Measurements from ENCODE around the gene DBN1. TPM values are rescaled to one million over a fixed set of nuclear protein-coding genes. Genes with fewer than 3 reads are reported as not detected.

The DBN1 gene
- total and polyA plus RNA-seq, 2 donors (not counting 1 experiment from before 2014, with no cell fraction given) = 1.4 to 1.9 TPM

GRCh38 chr5:177515580-177515979 is 42.1 kb upstream of the DBN1 start:
- Histone ChIP-seq H3K27ac (ENCODE audit: low read length in 2 of 2) (no peak overlapping the region), H3K4me2 (replicated peaks; ENCODE audit: low read depth, low read length, poor library complexity, severe bottlenecking) (peak overlapping the region; percentile 87), H3K36me3 (replicated peaks in 1 of 2; ENCODE audit: control extremely low read depth in 1 of 2, control insufficient read depth in 1 of 2, extremely low read depth in 1 of 2, insufficient read depth in 2 of 2, low read length in 1 of 2) (peaks cover 0 to 57% of the 10 kb centered on the region in 2 experiments), H3K9me3 (ENCODE audit: control extremely low read depth in 1 of 3, control insufficient read depth in 2 of 3, insufficient read depth in 1 of 3, low read length in 2 of 3) (no peaks in the 10 kb centered on the region), H4K20me1 (ENCODE audit: control insufficient read depth, insufficient read depth, low read length, poor library complexity, severe bottlenecking) (peaks cover 19% of the 10 kb centered on the region), H3K9ac (ENCODE audit: low read length) (no peak overlapping the region), H3K79me2 (ENCODE audit: control insufficient read depth, insufficient read depth, low read length) (peaks cover 57% of the 10 kb centered on the region), H3K4me1 (ENCODE audit: control insufficient read depth in 2 of 2, insufficient read depth in 2 of 2, low read length in 2 of 2) (peaks cover 19 to 37% of the 10 kb centered on the region in 2 donors), H3K4me3 (ENCODE audit: control extremely low read depth in 1 of 5, extremely low read depth in 1 of 5, insufficient read depth in 1 of 5, low read depth in 2 of 5, low read length in 4 of 5) (peak overlapping the region in 3 of 5 experiments; percentile 88 to 96 (median 89)), H3K27me3 (replicated peaks in 1 of 4; ENCODE audit: control extremely low read depth in 1 of 4, control insufficient read depth in 3 of 4, insufficient read depth in 4 of 4, low read length in 3 of 4) (no peaks in the 10 kb centered on the region), H2AFZ (ENCODE audit: insufficient read depth, low read depth, low read length, poor library complexity, severe bottlenecking) (no peak overlapping the region)
- H3K4me3 Mint-ChIP-seq = peak overlapping the region; percentile 91
- ChIA-PET POLR2A (interaction anchor here (1.0 to 1.3 kb wide), 2 partner anchors 16 to 164 kb away, joined by 3 read pairs; partner anchors contain the start of gene LMAN2), CTCF (interaction anchor here (0.7 to 2.3 kb wide), 6 partner anchors 8 to 204 kb away, joined by 3 to 17 read pairs (median 4); partner anchors contain the start of gene MXD3)
- H3K4me1 Mint-ChIP-seq = peaks cover 50% of the 10 kb centered on the region
- intact Hi-C loops (cut with micrococcal nuclease) = no loop called here
- no peaks in the 10 kb centered on the region for H3K27me3 Mint-ChIP-seq
- no peaks in the 10 kb centered on the region for H3K9me3 Mint-ChIP-seq (ENCODE audit: insufficient read depth)
- peak overlapping the region; percentile 5 for H3K27ac Mint-ChIP-seq
- ATAC-seq (ENCODE audit: low read depth) (no peak), DNase-seq (peak; percentile 14)
- TF ChIP-seq CTCF (IDR thresholded peaks at IDR 0.05) = no peak
- no peak for TF ChIP-seq EZH2 (IDR thresholded peaks at IDR 0.05; ENCODE audit: borderline replicate concordance, insufficient read depth, low read depth, low read length, poor library complexity, severe bottlenecking)
- WGBS (ENCODE audit: insufficient coverage) = 84% methylated on average over 6 of the region's 7 CpGs

GRCh38 chr5:177514541-177514940 is 41.1 kb upstream of the DBN1 start:
- ATAC-seq (ENCODE audit: low read depth) (no peak), DNase-seq (no peak)
- Histone ChIP-seq H3K9me3 (ENCODE audit: control extremely low read depth in 1 of 3, control insufficient read depth in 2 of 3, insufficient read depth in 1 of 3, low read length in 2 of 3) (no peaks in the 10 kb centered on the region), H3K27me3 (replicated peaks in 1 of 4; ENCODE audit: control extremely low read depth in 1 of 4, control insufficient read depth in 3 of 4, insufficient read depth in 4 of 4, low read length in 3 of 4) (no peaks in the 10 kb centered on the region), H3K36me3 (replicated peaks in 1 of 2; ENCODE audit: control extremely low read depth in 1 of 2, control insufficient read depth in 1 of 2, extremely low read depth in 1 of 2, insufficient read depth in 2 of 2, low read length in 1 of 2) (peaks cover 0 to 49% of the 10 kb centered on the region in 2 experiments), H4K20me1 (ENCODE audit: control insufficient read depth, insufficient read depth, low read length, poor library complexity, severe bottlenecking) (peaks cover 13% of the 10 kb centered on the region), H3K9ac (ENCODE audit: low read length) (no peak overlapping the region), H3K27ac (ENCODE audit: low read length in 2 of 2) (no peak overlapping the region), H3K4me3 (ENCODE audit: control extremely low read depth in 1 of 5, extremely low read depth in 1 of 5, insufficient read depth in 1 of 5, low read depth in 2 of 5, low read length in 4 of 5) (no peak overlapping the region), H3K4me2 (replicated peaks; ENCODE audit: low read depth, low read length, poor library complexity, severe bottlenecking) (no peak overlapping the region), H3K79me2 (ENCODE audit: control insufficient read depth, insufficient read depth, low read length) (peaks cover 63% of the 10 kb centered on the region), H3K4me1 (ENCODE audit: control insufficient read depth in 2 of 2, insufficient read depth in 2 of 2, low read length in 2 of 2) (peaks cover 27 to 47% of the 10 kb centered on the region in 2 donors), H2AFZ (ENCODE audit: insufficient read depth, low read depth, low read length, poor library complexity, severe bottlenecking) (no peak overlapping the region)
- TF ChIP-seq EZH2 (IDR thresholded peaks at IDR 0.05; ENCODE audit: borderline replicate concordance, insufficient read depth, low read depth, low read length, poor library complexity, severe bottlenecking) (no peak), CTCF (IDR thresholded peaks at IDR 0.05) (no peak)
- ChIA-PET CTCF (no interaction called here), POLR2A (interaction anchor here (0.5 kb wide), 1 partner anchor 977 kb away, joined by 3 read pairs; the partner anchor contains the start of gene RNF44)
- intact Hi-C loops (cut with micrococcal nuclease) = no loop called here
- no peaks in the 10 kb centered on the region for H3K27me3 Mint-ChIP-seq
- H3K27ac Mint-ChIP-seq = no peak overlapping the region
- 98% methylated on average over 11 of the region's 11 CpGs for WGBS (ENCODE audit: insufficient coverage)
- no peak overlapping the region for H3K4me3 Mint-ChIP-seq
- no peaks in the 10 kb centered on the region for H3K9me3 Mint-ChIP-seq (ENCODE audit: insufficient read depth)
- peaks cover 53% of the 10 kb centered on the region for H3K4me1 Mint-ChIP-seq

All from B cell (primary cell).